K562 (cell line): ENCODE data around the gene EIPR1.

ENCODE experiments used
- CTCF ChIP-seq, 3 experiments: IDR thresholded peaks in 2 of 3; conservative IDR thresholded peaks in 1 of 3; 2 replicates each; pipeline ENCODE4 v1.5.1; 2011 to 2012; ENCODE audit warnings: low read length in 3 of 3, mild to moderate bottlenecking in 3 of 3, control low read depth in 2 of 3, improper control_type of control experiment in 1 of 3, inconsistent platforms in 1 of 3, low read depth in 1 of 3, mixed read lengths in 1 of 3, moderate library complexity in 1 of 3; ENCODE audit not compliant: insufficient read depth in 2 of 3
- DPF2 ChIP-seq: fragments of 450-650 bp; IDR thresholded peaks from 2 replicates; pipeline ENCODE4 v1.6.1; 2016
- ZBTB26 ChIP-seq: fragments of 450-650 bp; formaldehyde crosslinking; IDR thresholded peaks from 2 replicates; pipeline ENCODE4 v1.4.0; 2022; ENCODE audit warnings: missing genetic modification characterization
- ZNF354B ChIP-seq: fragments of 250-450 bp; sonication (Bioruptor Pico); IDR thresholded peaks from 2 replicates; pipeline ENCODE4 v1.4.0; 2020
- TF ChIP-seq, protein P1 (sequence below): sonication (generic); formaldehyde crosslinking; IDR thresholded peaks from 2 replicates; pipeline ENCODE4 v1.8.1; 2022; ENCODE audit warnings: missing genetic modification reagents

GRCh38 chr2:3192281-3192818 is 185.3 kb downstream of the EIPR1 start:
- TF ChIP-seq CTCF (IDR thresholded peaks at IDR 0.05 in 2 of 3, conservative IDR thresholded peaks at IDR 0.05 in 1 of 3; ENCODE audit: insufficient read depth in 2 of 3, low read depth in 1 of 3, low read length in 3 of 3) (no peak), ZNF354B (CRISPR knock-in tag) (no peak), ZBTB26 (CRISPR knock-in tag) (no peak), DPF2 (no peak)
- TF ChIP-seq, protein P1, sequence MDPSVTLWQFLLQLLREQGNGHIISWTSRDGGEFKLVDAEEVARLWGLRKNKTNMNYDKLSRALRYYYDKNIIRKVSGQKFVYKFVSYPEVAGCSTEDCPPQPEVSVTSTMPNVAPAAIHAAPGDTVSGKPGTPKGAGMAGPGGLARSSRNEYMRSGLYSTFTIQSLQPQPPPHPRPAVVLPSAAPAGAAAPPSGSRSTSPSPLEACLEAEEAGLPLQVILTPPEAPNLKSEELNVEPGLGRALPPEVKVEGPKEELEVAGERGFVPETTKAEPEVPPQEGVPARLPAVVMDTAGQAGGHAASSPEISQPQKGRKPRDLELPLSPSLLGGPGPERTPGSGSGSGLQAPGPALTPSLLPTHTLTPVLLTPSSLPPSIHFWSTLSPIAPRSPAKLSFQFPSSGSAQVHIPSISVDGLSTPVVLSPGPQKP: no peak
